NB4 (cell line): ENCODE data around the gene PCSK1.

Experiments
- CTCF ChIP-seq: IDR thresholded peaks from one replicate; pipeline ENCODE4 v1.5.1; 2012; ENCODE audit warnings: low read depth, low read length
- MAX ChIP-seq: IDR thresholded peaks from 2 replicates; pipeline ENCODE4 v1.6.1; 2011; ENCODE audit warnings: low read depth, low read length
- MYC ChIP-seq: IDR thresholded peaks from 2 replicates; pipeline ENCODE4 v1.6.1; 2011; ENCODE audit warnings: low read depth, low read length
- POLR2A ChIP-seq: IDR thresholded peaks from 2 replicates; pipeline ENCODE4 v1.6.1; 2011; ENCODE audit warnings: mild to moderate bottlenecking; ENCODE audit not compliant: insufficient read length; ENCODE audit errors: extremely low read depth

GRCh38 chr5:96370976-96371375 is 62.1 kb downstream of the PCSK1 start:
- no peak for TF ChIP-seq CTCF
- TF ChIP-seq MYC: no peak
- TF ChIP-seq POLR2A: no peak
- TF ChIP-seq MAX: no peak
